ENCODE results near the gene IFT88.
"Not testable (repeated sequence)": the region's sequence is repeated elsewhere in the genome, so short reads cannot be mapped to it uniquely, and the experiment has no call there.

The IFT88 gene

DNA sequence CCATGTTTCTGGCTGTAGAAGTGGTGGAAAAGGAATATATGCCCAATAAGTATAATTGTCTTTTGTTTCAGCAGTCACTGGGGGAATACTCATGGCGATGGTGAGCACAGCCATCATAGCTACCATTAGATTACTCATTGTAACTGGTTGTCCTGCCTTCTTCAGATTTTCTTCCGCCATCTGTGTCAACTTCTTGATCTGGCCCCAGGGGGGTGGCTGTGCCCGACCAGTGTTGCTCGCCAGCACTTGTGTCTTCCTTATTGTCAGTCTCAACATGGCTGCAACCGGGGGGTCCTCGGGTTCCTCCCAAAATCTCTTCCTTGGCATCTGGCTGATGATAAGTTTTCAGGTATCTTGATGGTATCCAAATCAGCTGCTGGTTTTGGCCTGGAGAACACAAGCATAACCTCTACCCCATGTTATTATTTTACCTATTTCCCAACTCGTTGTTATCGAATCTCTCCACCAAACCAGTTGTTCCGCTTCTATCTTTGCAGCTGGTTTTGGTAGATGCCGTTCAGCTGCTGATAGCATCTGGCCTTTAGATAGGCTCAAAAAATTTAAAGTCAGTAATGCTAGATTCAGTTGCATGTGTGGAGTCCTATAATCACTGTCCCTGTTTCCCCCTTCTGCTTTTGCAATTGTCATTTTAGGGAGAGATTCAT, 113.6 kb downstream of the IFT88 start:
- TF ChIP-seq ZNF16 (tag by site-specific recombination; IDR thresholded peaks at IDR 0.05; ENCODE audit: low read depth), result no peak
- TF ChIP-seq ZNF510 (tag by site-specific recombination; IDR thresholded peaks at IDR 0.05; ENCODE audit: insufficient replicate concordance), result no peak
- no peak for TF ChIP-seq ZNF416 (tag by site-specific recombination; IDR thresholded peaks at IDR 0.05)
- no peak for TF ChIP-seq YY1 (tag by site-specific recombination; IDR thresholded peaks at IDR 0.05)
- no peak for TF ChIP-seq ZNF202 (tag by site-specific recombination; IDR thresholded peaks at IDR 0.05; ENCODE audit: borderline replicate concordance)
- no peak for TF ChIP-seq ZNF830 (tag by site-specific recombination; IDR thresholded peaks at IDR 0.05; ENCODE audit: low read depth)
- no peak for TF ChIP-seq ZNF146 (tag by site-specific recombination; IDR thresholded peaks at IDR 0.05)
- TF ChIP-seq HOXA7 (CRISPR knock-in tag; IDR thresholded peaks at IDR 0.05; ENCODE audit: borderline replicate concordance), result no peak
- no peak for TF ChIP-seq ZNF585B (tag by site-specific recombination; IDR thresholded peaks at IDR 0.05)
- H3K4me1 ChIP-seq (ENCODE audit: control insufficient read depth, insufficient read depth, low read length), result no peaks in the 10 kb centered on the region
- CTCF ChIA-PET, result interaction anchor here (0.7 kb wide), 1 partner anchor 43 kb away, joined by 3 read pairs; no protein-coding TSS in a partner anchor
- H3K36me3 ChIP-seq (ENCODE audit: control insufficient read depth in 2 of 2, insufficient read depth in 1 of 2, low read length in 2 of 2), result peaks cover 0 to 2% of the 10 kb centered on the region in 2 experiments; a peak in 1 of 3 replicates
- H3K27ac ChIP-seq (ENCODE audit: extremely low read depth, low read depth, low read length), result no peak overlapping the region
- POLR2A ChIA-PET, result no interaction called here
- H3K9me3 ChIP-seq (ENCODE audit: control insufficient read depth, insufficient read depth, low read depth, low read length), result no peaks in the 10 kb centered on the region
- H3K4me3 ChIP-seq (ENCODE audit: low read depth, low read length), result no peak overlapping the region

DNA sequence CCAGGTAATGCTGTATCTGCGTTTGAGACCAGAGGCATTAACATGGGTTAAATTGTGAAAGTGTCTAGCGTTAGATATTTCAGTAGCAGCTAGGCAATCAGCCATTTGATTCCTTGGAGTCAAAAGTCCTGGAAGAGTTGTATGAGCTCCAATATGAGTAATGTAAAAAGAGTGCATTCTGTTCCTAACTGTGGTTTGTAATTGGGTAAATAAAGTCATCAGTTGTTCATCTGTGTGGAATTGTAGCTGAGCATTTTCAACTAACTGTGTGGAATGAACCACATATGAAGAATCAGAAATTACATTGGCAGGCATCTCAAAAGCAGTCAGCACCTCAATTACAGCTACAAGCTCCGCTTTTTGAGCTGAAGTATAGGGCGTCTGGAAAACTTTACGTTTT, 114.5 kb downstream of the IFT88 start:
- H3K4me1 ChIP-seq (ENCODE audit: control insufficient read depth, insufficient read depth, low read length); H3K27ac ChIP-seq (ENCODE audit: extremely low read depth, low read depth, low read length); H3K4me3 ChIP-seq (ENCODE audit: low read depth, low read length); H3K9me3 ChIP-seq (ENCODE audit: control insufficient read depth, insufficient read depth, low read depth, low read length); H3K36me3 ChIP-seq (ENCODE audit: control insufficient read depth in 2 of 2, insufficient read depth in 1 of 2, low read length in 2 of 2); POLR2A ChIA-PET: not testable (repeated sequence)
- CTCF ChIA-PET, result interaction anchor here (0.7 kb wide), 1 partner anchor 42 kb away, joined by 3 read pairs; no protein-coding TSS in a partner anchor

DNA sequence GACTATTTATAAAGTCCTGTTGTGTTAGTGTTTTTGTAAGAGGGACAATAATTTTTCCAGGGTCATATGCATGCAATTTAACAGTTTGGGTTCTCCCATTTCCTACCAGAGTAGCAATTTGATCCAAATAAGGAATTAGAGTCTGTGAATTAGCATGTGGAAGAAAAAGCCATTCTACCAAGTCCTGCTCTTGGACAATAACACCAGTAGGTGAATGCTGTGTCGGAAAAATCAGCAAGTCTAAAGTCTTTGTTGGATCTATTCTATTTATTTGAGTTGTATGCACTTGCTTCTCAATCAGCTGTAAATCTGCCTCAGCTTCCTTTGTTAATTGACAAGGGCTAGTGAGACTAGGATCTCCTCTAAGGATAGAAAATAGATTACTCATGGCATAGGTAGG, 115.1 kb downstream of the IFT88 start:
- Histone ChIP-seq H3K4me1 (ENCODE audit: control insufficient read depth, insufficient read depth, low read length) (no peaks in the 10 kb centered on the region), H3K9me3 (ENCODE audit: control insufficient read depth, insufficient read depth, low read depth, low read length) (no peaks in the 10 kb centered on the region), H3K4me3 (ENCODE audit: low read depth, low read length) (no peak overlapping the region), H3K27ac (ENCODE audit: extremely low read depth, low read depth, low read length) (no peak overlapping the region), H3K36me3 (ENCODE audit: control insufficient read depth in 2 of 2, insufficient read depth in 1 of 2, low read length in 2 of 2) (peaks cover 0 to 2% of the 10 kb centered on the region in 2 experiments; a peak in 1 of 3 replicates)
- TF ChIP-seq ZNF610 (tag by site-specific recombination; IDR thresholded peaks at IDR 0.05; ENCODE audit: borderline replicate concordance) (no peak), ZNF521 (tag by site-specific recombination; IDR thresholded peaks at IDR 0.05) (no peak), ZNF391 (tag by site-specific recombination; IDR thresholded peaks at IDR 0.05; ENCODE audit: borderline replicate concordance, low read depth) (no peak)
- TF ChIP-seq, protein P1, sequence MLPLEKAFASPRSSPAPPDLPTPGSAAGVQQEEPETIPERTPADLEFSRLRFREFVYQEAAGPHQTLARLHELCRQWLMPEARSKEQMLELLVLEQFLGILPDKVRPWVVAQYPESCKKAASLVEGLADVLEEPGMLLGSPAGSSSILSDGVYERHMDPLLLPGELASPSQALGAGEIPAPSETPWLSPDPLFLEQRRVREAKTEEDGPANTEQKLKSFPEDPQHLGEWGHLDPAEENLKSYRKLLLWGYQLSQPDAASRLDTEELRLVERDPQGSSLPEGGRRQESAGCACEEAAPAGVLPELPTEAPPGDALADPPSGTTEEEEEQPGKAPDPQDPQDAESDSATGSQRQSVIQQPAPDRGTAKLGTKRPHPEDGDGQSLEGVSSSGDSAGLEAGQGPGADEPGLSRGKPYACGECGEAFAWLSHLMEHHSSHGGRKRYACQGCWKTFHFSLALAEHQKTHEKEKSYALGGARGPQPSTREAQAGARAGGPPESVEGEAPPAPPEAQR (tag by site-specific recombination; IDR thresholded peaks at IDR 0.05), result no peak
- TF ChIP-seq, protein P2, sequence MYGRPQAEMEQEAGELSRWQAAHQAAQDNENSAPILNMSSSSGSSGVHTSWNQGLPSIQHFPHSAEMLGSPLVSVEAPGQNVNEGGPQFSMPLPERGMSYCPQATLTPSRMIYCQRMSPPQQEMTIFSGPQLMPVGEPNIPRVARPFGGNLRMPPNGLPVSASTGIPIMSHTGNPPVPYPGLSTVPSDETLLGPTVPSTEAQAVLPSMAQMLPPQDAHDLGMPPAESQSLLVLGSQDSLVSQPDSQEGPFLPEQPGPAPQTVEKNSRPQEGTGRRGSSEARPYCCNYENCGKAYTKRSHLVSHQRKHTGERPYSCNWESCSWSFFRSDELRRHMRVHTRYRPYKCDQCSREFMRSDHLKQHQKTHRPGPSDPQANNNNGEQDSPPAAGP (tag by site-specific recombination; IDR thresholded peaks at IDR 0.05), result no peak
- ChIA-PET POLR2A (no interaction called here), CTCF (no interaction called here)

DNA sequence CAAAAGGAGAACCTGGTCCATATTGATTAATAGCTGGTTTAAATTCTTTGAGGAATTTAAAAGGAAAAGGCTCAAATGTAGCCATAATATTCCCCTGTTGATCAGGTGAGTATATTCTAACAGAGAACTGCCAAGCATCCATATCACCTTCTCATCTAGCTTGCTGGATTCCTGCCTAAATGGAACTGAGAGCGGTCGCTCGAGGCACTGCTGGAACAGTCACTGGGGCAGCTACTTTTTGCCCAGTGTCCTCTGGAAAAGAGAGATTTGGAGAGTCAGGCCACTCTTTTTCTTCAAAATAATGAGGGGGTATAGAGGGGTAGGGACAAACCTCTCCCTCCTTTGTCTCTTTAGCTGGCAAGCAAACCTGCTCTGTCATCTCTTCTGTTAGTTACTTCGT, 117.1 kb downstream of the IFT88 start:
- TF ChIP-seq ZNF157 (tag by site-specific recombination; IDR thresholded peaks at IDR 0.05), result no peak
- no peaks in the 10 kb centered on the region for H3K4me1 ChIP-seq (ENCODE audit: control insufficient read depth, insufficient read depth, low read length)
- no peaks in the 10 kb centered on the region for H3K9me3 ChIP-seq (ENCODE audit: control insufficient read depth, insufficient read depth, low read depth, low read length)
- POLR2A ChIA-PET, result no interaction called here
- peaks cover 0 to 2% of the 10 kb centered on the region in 2 experiments; a peak in 1 of 3 replicates for H3K36me3 ChIP-seq (ENCODE audit: control insufficient read depth in 2 of 2, insufficient read depth in 1 of 2, low read length in 2 of 2)
- no peak overlapping the region for H3K27ac ChIP-seq (ENCODE audit: extremely low read depth, low read depth, low read length)
- CTCF ChIA-PET, result no interaction called here
- no peak overlapping the region for H3K4me3 ChIP-seq (ENCODE audit: low read depth, low read length)
